GM21390 (cell line): ENCODE measurements around the gene OR4K1.
"Not testable (repeated sequence)": the region's sequence is repeated elsewhere in the genome, so short reads cannot be mapped to it uniquely, and the experiment has no call there.

Source experiments
- ATAC-seq: cut with Tn5 transposase; IDR thresholded peaks from one replicate; pipeline ENCODE4 v1.9.1; 2021; ENCODE audit not compliant: unreplicated experiment

Gene OR4K1, protein sequence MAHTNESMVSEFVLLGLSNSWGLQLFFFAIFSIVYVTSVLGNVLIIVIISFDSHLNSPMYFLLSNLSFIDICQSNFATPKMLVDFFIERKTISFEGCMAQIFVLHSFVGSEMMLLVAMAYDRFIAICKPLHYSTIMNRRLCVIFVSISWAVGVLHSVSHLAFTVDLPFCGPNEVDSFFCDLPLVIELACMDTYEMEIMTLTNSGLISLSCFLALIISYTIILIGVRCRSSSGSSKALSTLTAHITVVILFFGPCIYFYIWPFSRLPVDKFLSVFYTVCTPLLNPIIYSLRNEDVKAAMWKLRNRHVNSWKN

DNA sequence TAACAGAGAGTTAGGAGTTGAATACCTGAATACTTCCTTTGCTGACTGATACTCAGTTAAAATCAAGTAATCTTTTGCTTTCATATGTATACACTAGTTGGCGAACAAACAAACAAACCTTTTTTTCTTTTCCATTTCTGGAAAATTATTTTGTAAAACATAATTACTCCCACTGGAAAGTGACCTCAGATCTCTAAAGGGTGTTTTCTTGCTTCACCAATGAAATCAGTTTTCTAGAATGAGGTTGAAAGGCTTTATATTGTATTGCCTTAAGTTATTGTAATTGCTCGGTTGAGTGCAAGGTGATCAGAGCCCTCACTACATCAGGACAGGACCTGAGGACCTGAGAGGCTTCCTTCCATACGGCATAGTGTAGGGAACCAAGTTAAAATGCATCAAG is at the start of gene OR4K1:
Gene OR4K1, plus strand, starts transcription at position 301 of the 400 bp plus-strand sequence. CDS start 4,750 bp downstream, outside the sequence.
- ATAC-seq = no peak

DNA sequence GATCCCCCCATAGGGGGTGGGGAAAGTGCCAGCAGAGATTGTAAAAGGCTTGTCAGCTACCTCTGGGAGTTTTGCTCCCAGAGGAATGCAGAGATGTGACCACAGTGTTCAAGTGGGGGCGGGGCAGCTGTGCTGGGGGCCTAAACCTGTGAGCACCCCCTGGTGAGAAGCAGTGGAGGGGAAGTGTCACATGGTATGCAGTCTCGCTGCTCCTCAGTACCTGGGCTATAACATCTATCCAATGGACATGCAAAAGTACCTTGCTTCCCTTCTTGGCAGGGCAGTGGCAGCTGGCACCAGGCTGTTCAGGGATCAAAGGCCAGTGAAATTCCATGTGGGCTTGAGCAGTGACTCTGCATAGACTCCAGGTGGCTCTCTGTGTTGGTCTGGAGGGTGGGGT is 35.4 kb upstream of the OR4K1 start:
- no peak for ATAC-seq

DNA sequence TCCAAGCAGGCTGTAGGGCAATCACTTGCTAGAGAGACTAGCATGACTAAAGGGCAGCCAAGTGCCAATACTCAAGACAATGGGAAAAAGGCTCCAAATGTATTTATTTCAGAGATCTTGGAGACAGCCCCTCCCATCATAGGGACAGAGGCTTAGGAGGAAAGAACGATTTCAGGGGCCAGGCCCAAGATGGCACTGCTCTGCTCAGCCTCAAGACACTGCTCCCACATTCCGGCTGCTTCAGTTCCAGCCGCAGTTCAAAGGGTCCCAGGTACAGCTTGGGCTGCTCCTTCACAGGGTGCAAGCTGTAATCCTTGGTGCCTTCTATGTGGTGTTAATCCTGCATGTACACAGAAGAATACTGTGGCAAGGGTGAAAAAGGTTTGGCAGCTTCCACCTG is 29.7 kb upstream of the OR4K1 start:
- no peak for ATAC-seq

DNA sequence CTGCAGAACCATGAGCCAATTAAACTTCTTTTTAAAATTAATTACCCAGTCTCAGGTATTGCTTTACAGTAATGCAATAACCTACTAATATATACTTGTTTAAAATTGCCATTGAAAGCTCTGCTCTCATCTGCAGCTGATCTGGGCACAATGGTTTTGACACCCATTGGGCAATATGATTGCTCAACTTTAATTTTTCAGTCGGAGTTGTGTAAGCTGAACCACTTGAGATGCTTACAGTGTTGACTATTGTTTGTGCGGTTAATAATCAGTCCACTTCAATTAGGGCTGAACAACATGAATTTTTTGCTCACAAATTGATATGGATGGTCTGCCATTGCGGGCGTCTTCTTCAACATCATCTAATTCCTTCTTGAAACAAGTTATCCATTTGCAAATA is 28.3 kb upstream of the OR4K1 start:
- ATAC-seq = no peak

DNA sequence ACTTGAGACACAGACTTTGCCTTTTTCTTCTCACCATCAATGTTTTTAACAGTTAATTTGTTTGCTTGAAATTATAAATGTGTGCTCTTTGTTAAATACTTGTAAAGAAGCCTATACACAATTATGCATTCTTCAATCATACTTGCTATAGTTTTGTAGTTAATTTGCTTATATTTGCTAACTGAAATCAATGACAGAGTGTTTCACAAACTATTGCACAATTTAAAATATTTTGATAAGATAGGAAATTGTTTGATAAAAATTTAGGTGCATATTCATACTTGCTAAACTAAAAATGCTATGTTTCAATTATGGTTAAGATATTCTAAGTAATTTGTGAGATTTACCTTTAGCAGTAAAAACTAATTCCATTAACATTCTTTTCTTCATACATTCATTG is 24.1 kb upstream of the OR4K1 start:
- no peak for ATAC-seq

DNA sequence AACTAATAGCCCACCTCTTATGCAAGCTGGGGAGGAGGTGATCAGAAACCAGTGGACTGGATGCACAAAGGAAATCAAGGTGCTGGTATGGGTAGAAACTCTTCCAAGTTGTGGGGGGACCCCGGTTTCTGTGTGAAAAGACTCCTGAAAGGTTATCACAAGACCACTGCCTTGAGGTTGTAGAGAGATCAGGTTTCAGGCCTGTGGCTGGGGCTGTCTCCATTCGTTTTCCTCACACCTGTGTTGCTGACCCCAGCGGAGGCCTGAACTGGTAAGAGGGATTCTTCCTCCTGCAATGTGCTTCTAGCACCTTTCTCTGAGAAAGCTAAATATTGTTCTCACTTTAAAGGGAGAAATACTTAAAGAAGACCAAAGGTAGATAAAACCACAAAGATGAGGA is 19.6 kb upstream of the OR4K1 start:
- no peak for ATAC-seq

DNA sequence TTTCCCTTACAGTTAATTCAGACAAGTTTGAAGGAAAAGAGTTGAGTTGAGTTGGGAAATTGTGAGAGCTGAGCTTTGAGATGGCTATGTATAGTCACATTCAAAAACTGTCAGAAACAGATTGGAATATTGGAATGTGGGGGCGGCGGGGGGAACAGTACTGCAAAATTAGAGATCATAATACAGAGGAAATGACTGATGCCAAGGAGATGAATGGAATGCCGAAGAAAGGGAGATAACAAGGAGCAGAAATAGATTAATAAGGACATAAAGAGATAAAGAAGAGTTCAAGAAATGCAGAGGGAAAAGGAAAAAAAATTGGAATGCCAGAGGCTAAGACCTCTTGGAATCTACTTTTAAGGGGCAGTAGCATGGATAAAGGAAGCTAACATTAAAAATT is 13.5 kb upstream of the OR4K1 start:
- no peak for ATAC-seq

DNA sequence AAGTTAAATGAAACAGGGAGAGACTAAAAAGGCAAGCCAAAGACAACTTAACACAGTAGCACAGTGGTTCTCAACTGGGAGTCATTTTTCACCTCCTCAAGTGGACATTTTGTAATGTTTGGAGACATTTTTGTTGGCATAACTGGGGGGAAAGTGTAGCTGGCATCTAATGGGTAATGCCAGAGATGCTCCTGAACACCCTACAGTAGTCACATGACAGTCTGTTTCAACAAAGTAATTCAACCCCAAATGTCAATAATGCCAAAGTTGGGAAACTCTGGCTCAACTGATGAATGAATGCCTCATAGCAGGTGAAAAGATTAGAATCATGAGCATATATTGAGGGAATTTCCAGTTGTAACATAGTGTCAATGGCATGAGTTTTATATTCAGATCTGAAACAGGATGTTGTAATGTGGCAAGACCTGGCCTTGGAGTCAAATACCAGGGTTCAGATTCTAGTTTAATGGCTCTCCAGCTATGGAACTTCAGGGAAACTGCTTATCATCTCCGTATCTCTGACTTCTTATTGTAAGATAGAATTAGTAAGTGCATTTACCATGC is 12.7 kb upstream of the OR4K1 start:
- ATAC-seq = no peak

DNA sequence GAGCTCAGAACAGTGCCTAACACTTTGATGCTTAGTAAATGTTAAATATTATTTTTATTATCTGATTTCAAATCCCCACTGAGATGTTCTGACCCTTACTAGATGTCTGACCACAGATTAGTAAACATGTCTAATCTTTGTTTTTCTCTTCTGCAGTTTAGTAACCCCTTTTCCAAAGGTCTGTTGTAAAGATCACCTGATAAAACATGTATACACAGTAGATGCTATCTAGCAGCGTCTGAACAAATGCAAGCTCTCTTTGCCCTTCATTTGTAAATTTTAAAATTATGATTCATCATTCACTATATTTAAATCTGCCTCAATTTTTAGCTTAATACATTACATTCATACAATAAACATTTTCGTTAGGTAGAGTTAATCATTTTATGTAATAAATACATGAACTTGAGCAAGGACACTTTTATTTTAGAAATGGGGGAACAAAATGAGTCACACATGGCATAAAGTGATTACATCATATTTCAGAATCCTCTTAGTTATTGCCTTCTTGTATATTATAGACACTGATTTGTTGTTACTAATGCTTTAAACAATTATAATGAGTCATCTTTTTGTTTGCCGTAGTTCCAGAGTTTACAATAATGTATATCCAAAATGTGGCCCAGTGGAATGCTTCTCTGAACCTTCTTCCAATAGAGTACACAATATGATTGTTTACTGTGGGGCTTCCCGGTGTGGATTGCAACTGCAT is 12.0 kb upstream of the OR4K1 start:
- ATAC-seq = no peak

DNA sequence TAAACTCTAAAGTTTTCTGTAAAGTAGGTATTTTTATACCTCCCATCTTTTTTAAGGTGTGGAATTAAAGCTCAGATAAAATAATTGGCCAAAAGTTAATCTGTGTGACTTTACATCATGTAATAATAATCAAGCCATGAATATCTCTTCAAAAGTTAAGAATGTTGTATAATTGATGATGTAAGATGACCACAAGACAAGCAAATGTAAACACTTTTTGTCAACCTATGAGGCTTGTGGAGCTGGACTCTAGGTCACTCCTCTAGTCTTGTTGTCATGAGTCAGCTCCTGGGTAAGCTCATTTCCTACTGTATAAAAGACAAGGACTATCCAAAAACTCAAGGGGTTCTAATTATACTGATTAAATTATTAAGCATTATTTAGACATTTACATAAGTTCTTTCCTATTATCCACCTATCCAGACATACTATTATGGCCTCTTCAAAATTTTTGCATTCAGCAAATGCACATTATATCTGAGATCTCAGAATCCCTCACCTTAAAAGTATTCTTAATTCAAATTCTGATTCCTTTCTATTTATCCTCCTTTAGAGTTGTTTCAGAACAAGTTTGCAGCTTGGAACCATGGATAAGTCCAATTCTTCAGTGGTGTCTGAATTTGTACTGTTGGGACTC is 10.6 kb upstream of the OR4K1 start, which contains the start of gene OR4K5:
Gene OR4K5, plus strand, starts transcription at position 587 of the 637 bp plus-strand sequence. Its CDS starts 0 bp downstream, at position 587.
- no peak for ATAC-seq

DNA sequence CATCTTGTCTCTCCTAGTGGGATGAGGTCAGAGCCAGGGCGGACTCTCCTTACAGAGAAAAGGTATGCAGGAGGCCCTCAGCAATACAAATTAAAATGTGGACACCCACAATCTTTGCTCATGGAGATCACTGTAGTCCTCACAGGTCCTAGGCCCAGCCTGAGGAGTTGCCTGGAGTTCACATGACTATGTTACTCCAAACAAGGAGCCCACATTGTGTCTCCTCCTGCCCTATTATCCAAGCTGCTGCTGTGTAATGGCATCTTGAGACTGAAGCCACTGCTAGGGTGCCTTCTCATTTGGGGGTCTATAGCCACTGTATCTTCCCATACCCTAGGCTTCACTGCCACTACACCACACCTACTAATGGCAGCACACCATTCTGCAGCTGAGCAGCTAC is 11.0 kb downstream of the OR4K1 start:
- ATAC-seq = no peak

DNA sequence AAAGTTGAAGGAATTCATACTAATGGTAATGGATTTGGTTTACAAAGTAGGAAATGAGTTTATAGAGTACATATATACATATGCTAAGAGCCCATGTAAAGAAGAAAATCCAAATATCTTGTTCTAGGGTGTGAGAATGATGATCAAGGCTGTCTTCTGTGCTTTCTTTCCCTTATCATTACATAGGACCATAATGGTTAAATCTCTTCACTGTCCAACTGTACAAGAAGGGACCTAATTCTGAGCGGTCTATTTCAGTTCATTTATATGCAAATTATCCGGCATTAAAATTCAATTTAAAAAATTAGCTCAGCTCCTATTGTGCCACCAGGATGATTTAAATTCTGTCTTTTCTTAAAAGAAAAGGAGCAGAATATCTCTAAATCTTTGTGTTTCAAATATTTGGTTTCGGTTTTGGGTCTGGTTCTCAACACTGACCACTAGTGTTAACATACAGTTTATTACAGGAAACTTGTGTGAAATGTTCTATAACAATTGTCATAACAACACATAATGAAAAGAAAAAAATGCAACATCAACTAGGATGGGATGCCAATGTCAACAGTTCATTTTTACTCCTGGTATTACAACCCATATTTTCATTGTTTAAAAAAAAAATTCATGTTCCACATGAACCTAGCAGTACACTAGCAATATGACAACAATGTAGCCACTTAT is 16.8 kb downstream of the OR4K1 start:
- no peak for ATAC-seq

DNA sequence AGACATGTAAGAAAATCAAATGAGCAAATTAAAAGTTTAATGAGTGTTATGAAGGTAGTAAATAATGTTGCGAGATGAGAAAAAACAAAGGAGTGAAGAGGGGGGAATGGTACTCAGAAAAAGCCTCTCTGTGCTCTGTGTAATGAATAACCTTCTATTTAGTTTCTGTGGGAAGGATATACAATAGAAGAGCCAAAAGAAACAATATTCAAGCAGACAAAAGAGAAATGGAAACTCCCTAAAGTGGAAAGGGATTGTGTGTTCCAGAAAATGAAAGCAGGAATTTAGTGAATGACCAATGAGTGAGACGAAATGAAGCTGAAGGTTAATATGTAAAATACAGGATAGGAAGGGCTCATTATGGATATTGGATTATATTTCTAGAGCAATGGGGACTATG is 18.5 kb downstream of the OR4K1 start:
- no peak for ATAC-seq

DNA sequence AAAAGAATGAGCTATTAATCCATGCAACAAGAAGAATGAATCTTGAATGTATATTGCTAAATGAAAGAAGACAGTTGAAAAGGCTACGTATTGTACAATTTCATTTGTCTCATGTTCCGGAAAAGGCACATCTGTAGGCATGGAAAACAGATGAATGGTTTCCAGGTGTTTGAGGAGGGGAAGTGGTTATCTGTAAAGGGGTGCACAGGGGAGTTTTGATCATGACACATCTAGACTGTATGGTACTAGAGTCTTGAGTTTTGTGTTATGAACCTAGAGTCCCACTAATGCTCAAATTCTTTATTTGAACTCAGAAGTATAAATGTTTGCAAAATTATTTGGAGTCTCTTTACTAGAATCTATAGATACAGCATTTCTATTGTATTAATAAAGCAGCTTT is 39.0 kb downstream of the OR4K1 start:
- not testable (repeated sequence) for ATAC-seq

DNA sequence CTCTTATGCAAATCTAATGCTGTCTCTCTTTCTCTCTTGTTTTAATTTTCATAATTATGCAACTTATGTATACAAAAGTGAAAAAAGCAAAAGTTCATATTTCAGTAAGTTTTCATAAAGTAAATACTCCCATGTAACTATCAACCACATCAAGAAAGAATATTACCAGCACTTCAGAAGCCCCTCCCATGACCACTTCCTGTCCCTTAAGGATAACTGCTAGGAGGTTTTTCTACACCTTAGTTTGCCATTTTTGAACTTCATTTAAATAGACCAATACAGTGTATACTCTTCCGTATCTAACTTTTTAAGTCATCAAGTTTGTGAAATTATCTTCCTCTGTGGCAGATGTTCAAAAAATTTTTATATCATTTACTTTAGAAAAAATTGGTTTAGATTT is 44.1 kb downstream of the OR4K1 start:
- no peak for ATAC-seq

DNA sequence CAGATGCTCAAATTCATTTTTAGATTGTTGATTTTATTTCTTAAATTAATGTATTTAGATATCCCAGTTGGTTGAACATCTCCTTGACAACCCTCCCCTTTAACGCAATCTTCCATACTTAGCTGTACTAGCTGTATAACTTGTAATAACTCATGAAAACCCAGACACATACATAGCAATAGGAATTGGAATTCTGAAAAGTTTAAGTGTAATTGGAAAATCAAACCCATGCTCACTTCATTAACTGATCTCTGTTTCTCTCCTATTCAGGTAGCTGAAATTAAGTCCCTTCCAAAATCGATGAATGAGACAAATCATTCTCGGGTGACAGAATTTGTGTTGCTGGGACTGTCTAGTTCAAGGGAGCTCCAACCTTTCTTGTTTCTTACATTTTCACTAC is 44.6 kb downstream of the OR4K1 start, which contains the start of gene OR4K15:
Gene OR4K15, plus strand, starts transcription at position 301 of the 400 bp plus-strand sequence. Its CDS starts 0 bp downstream, at position 301.
- no peak for ATAC-seq
